Nephron (organoid): ENCODE data around the gene DYNLT2B.

Source experiments
- H3K27ac Mint-ChIP-seq, 3 experiments: 2 replicates each; pipeline ENCODE4 v1.8.0; 2020; ENCODE audit warnings: mixed read lengths in 3 of 3, mild to moderate bottlenecking in 2 of 3, moderate library complexity in 1 of 3
- H3K27me3 Mint-ChIP-seq: 2 replicates; pipeline ENCODE4 v1.8.0; 2021; ENCODE audit warnings: low read depth, mild to moderate bottlenecking, moderate library complexity, mixed read lengths
- H3K36me3 Mint-ChIP-seq: 2 replicates; pipeline ENCODE4 v1.8.0; 2020; ENCODE audit warnings: low read depth, mixed read lengths
- H3K4me1 Mint-ChIP-seq: 2 replicates; pipeline ENCODE4 v1.8.0; 2020; ENCODE audit warnings: mixed read lengths
- H3K4me3 Mint-ChIP-seq, 3 experiments: 2 replicates each; pipeline ENCODE4 v1.8.0; 2020; ENCODE audit warnings: mild to moderate bottlenecking in 3 of 3, mixed read lengths in 3 of 3, moderate library complexity in 2 of 3
- H3K9me3 Mint-ChIP-seq: 2 replicates; pipeline ENCODE4 v1.8.0; 2020; ENCODE audit warnings: mixed read lengths
- TF ChIP-seq, protein P1 (sequence below), 3 experiments: fragments of 200-600 bp; sonication (generic); IDR thresholded peaks; one replicate each; pipeline ENCODE4 v1.5.0; 2021; ENCODE audit warnings: antibody characterized with exemption in 3 of 3; ENCODE audit not compliant: unreplicated experiment in 3 of 3

Gene DYNLT2B

DNA sequence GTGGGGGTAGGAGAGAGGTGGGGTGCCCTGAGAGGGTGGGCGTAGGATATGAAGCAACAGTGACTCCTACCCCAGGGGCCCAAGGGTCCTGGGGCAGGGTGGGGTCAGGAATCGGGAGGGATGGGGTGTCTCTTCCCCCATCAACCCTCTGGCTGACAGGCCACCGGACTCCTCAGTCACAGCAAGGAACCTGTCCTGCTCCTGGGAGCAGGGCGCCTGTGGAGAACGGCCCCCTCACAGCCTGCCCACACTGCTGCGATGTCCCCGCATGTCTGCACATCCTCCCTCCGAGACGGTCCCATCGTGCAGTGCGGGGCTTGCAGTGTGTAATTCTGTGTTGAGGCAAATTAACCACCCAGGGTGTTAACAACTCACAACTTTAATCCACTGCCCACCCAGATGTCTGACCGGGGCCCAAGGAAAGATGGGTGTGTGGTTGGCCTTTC lies 17.5 kb upstream of the DYNLT2B start:
- TF ChIP-seq, protein P1, sequence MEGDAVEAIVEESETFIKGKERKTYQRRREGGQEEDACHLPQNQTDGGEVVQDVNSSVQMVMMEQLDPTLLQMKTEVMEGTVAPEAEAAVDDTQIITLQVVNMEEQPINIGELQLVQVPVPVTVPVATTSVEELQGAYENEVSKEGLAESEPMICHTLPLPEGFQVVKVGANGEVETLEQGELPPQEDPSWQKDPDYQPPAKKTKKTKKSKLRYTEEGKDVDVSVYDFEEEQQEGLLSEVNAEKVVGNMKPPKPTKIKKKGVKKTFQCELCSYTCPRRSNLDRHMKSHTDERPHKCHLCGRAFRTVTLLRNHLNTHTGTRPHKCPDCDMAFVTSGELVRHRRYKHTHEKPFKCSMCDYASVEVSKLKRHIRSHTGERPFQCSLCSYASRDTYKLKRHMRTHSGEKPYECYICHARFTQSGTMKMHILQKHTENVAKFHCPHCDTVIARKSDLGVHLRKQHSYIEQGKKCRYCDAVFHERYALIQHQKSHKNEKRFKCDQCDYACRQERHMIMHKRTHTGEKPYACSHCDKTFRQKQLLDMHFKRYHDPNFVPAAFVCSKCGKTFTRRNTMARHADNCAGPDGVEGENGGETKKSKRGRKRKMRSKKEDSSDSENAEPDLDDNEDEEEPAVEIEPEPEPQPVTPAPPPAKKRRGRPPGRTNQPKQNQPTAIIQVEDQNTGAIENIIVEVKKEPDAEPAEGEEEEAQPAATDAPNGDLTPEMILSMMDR (IDR thresholded peaks at IDR 0.05; ENCODE audit: unreplicated experiment in 3 of 3), result no peak
- H3K4me1 Mint-ChIP-seq, result no peaks in the 10 kb centered on the region
- H3K36me3 Mint-ChIP-seq, result no peaks in the 10 kb centered on the region
- no peaks in the 10 kb centered on the region for H3K9me3 Mint-ChIP-seq
- H3K4me3 Mint-ChIP-seq, result no peak overlapping the region
- no peaks in the 10 kb centered on the region for H3K27me3 Mint-ChIP-seq
- no peak overlapping the region for H3K27ac Mint-ChIP-seq

DNA sequence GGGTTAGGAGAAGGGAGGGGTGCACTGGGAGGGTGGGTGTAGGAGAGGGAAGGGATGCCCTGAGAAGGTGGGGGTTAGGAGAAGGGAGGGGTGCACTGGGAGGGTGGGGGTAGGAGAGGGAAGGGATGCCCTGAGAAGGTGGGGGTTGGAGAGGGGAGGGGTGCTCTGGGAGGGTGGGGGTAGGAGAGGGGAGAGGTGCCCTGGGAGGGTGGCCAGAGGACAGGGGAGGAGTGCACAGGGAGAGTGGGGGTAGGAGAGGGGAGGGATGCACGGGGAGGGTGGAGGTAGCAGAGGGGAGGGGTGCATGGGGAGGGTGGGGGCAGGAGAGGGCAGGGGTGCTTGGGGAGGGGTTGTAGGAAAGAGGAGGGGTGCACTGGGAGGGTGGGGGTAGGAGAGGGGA lies 16.9 kb upstream of the DYNLT2B start:
- no peak overlapping the region for H3K4me3 Mint-ChIP-seq
- H3K27me3 Mint-ChIP-seq, result peaks cover 3% of the 10 kb centered on the region
- no peaks in the 10 kb centered on the region for H3K36me3 Mint-ChIP-seq
- no peaks in the 10 kb centered on the region for H3K4me1 Mint-ChIP-seq
- H3K27ac Mint-ChIP-seq, result no peak overlapping the region
- TF ChIP-seq, protein P1 (IDR thresholded peaks at IDR 0.05; ENCODE audit: unreplicated experiment in 3 of 3), result no peak
- no peaks in the 10 kb centered on the region for H3K9me3 Mint-ChIP-seq

DNA sequence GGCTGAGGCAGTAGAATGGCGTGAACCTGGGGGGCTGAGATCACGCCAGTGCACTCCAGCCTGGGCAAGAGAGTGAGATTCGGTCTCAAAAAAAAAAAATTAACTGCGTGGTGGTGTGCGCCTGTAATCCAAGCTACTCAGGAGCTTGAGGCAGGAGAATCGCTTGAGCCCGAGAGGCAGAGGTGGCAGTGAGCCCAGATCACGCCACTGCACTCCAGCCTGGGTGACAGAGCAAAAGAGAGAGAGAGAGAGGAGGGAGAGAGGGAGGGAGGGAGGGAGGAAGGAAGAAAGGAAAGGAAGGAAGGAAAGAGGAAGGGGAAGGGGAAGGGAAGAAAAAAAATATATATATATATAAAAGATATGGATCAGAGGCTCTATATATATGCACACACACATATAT lies 14.1 kb upstream of the DYNLT2B start:
- H3K27ac Mint-ChIP-seq, result no peak overlapping the region
- no peaks in the 10 kb centered on the region for H3K4me1 Mint-ChIP-seq

DNA sequence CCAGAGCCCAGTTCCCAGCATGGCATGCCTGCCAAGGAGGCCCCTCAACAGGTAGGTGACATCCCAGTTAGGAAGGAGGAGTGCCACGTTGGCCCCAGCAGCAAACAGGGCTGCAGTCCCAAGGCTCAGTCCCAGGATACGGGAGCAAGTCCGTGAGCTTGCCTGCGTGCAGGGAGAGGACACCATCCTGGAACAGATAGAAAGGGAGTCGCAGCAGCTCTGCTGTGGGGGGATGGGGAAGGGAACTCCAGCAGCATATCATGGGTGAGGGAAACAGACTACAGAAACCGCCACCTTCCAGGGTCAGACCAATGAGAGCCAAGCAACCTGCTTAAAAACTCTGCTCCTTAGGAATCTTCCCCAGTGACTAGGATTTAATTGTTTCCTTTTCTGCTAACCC lies 9.4 kb upstream of the DYNLT2B start:
- peaks cover 3% of the 10 kb centered on the region for H3K27me3 Mint-ChIP-seq
- no peak overlapping the region for H3K4me3 Mint-ChIP-seq
- no peaks in the 10 kb centered on the region for H3K36me3 Mint-ChIP-seq
- no peaks in the 10 kb centered on the region for H3K9me3 Mint-ChIP-seq
- TF ChIP-seq, protein P1 (IDR thresholded peaks at IDR 0.05; ENCODE audit: unreplicated experiment in 3 of 3), result no peak
- H3K4me1 Mint-ChIP-seq, result peaks cover 10% of the 10 kb centered on the region
- H3K27ac Mint-ChIP-seq, result no peak overlapping the region

More for the DNA sequence above, 14.1 kb upstream of the DYNLT2B start:
- TF ChIP-seq, protein P1 (IDR thresholded peaks at IDR 0.05; ENCODE audit: unreplicated experiment in 3 of 3), result no peak
- H3K9me3 Mint-ChIP-seq, result no peaks in the 10 kb centered on the region
- H3K4me3 Mint-ChIP-seq, result no peak overlapping the region
- no peaks in the 10 kb centered on the region for H3K36me3 Mint-ChIP-seq
- peaks cover 3% of the 10 kb centered on the region for H3K27me3 Mint-ChIP-seq

DNA sequence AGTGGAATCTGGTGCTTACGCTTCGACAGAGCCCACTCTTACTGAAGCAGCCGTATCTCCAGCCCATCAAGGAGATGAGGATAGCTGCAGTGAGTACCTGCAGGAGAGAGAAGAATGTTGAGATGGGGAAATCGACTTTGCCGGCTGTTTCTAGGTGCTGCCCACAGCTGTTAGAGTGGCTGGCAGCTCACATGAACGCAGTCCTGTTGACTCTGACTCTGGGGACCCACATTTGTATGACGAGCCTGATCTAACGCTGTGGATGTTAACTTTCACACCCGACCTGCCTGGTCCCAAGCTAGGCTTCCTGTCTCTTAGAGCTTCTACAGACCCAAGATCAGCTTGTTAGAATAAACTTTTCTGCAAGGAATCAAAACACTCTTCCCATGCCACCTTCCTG lies 8.9 kb upstream of the DYNLT2B start:
- Mint-ChIP-seq H3K4me1 (peaks cover 10% of the 10 kb centered on the region), H3K27me3 (peaks cover 3% of the 10 kb centered on the region), H3K9me3 (no peaks in the 10 kb centered on the region), H3K27ac (no peak overlapping the region), H3K4me3 (no peak overlapping the region), H3K36me3 (no peaks in the 10 kb centered on the region)
- TF ChIP-seq, protein P1 (IDR thresholded peaks at IDR 0.05; ENCODE audit: unreplicated experiment in 3 of 3), result no peak

DNA sequence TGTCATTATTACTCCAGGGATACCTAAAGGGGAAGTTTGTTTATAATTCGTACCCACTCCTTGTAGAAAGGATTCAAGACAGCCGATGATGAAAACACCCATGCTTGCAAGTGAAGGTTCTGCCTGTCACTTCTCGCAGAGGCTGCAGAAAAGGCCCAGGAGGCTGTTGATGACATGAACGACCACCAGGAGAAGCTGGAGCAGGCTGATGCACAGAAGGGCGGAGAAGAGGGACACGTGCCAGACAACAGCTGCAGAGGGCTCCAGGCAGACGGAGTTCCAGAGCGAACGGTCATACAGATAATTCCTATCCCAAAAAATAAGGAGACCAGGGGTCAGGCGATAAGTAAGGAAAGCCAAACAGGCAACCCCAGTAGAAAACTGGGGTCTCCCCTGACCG lies 5.7 kb upstream of the DYNLT2B start:
- TF ChIP-seq, protein P1 (IDR thresholded peaks at IDR 0.05; ENCODE audit: unreplicated experiment in 3 of 3), result peak in 2 of 3 experiments; percentile 19 to 25
- Mint-ChIP-seq H3K27me3 (no peaks in the 10 kb centered on the region), H3K36me3 (no peaks in the 10 kb centered on the region), H3K27ac (no peak overlapping the region), H3K9me3 (no peaks in the 10 kb centered on the region), H3K4me1 (peaks cover 10% of the 10 kb centered on the region), H3K4me3 (no peak overlapping the region)
